ENCODE data around the gene BST2. TPM values are rescaled to one million over a fixed set of nuclear protein-coding genes. Genes with fewer than 3 reads are reported as not detected.

The BST2 gene
- total RNA-seq, 1 experiment from 2014 or later = 22.8 TPM

DNA sequence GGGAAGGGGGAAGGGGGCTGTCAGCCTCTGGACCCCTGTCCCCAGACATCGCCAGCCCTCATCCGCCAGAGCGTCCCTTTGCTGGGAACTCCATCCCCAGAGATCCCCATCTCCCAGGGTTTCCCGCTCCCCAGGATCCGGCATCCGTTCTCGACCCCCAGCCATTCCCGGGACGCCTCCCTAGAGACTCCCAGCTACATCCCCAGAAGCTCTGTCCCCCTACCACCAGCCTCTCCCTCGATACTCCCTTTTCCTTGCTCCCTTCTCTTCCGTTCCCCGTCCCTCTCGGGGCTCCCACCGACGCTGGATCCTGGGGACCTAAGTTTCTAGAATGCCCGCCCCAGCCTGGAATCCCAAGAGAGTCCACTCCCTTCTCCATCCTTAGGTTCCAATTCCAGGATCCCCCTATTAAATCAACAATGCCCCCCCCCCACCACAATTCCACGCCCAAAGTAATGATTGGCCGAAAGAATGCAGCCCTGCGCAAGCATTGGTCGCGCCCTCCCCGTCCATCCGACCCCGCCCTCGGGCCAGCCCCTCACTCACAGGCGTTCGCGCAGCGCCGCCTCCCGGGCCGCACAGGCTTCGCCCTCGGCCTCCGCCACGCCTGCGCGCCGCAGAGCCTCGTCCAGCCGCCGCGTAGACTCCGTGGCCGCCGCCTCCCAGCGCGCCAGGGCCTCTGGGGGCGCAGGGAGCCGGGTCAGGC, 14.6 kb downstream of the BST2 start (continued):
- TF ChIP-seq, protein P1, sequence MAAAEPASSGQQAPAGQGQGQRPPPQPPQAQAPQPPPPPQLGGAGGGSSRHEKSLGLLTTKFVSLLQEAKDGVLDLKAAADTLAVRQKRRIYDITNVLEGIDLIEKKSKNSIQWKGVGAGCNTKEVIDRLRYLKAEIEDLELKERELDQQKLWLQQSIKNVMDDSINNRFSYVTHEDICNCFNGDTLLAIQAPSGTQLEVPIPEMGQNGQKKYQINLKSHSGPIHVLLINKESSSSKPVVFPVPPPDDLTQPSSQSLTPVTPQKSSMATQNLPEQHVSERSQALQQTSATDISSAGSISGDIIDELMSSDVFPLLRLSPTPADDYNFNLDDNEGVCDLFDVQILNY (CRISPR knock-in tag; IDR thresholded peaks at IDR 0.05) = no peak; the same call in 1 of the 2 replicates
- no peak for TF ChIP-seq ELF4 (CRISPR knock-in tag; IDR thresholded peaks at IDR 0.05; ENCODE audit: low read depth)
- TF ChIP-seq NFYB (CRISPR knock-in tag; conservative IDR thresholded peaks at IDR 0.05; ENCODE audit: low read depth) = peak; percentile 83
- TF ChIP-seq SP1 (CRISPR knock-in tag; conservative IDR thresholded peaks at IDR 0.05) = peak; percentile 98
- TF ChIP-seq ZNF263 (CRISPR knock-in tag; IDR thresholded peaks at IDR 0.05; ENCODE audit: low read depth) = no peak
- TF ChIP-seq, protein P2, sequence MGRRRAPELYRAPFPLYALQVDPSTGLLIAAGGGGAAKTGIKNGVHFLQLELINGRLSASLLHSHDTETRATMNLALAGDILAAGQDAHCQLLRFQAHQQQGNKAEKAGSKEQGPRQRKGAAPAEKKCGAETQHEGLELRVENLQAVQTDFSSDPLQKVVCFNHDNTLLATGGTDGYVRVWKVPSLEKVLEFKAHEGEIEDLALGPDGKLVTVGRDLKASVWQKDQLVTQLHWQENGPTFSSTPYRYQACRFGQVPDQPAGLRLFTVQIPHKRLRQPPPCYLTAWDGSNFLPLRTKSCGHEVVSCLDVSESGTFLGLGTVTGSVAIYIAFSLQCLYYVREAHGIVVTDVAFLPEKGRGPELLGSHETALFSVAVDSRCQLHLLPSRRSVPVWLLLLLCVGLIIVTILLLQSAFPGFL (CRISPR knock-in tag; IDR thresholded peaks at IDR 0.05; ENCODE audit: borderline replicate concordance) = no peak
- TF ChIP-seq, protein P3, sequence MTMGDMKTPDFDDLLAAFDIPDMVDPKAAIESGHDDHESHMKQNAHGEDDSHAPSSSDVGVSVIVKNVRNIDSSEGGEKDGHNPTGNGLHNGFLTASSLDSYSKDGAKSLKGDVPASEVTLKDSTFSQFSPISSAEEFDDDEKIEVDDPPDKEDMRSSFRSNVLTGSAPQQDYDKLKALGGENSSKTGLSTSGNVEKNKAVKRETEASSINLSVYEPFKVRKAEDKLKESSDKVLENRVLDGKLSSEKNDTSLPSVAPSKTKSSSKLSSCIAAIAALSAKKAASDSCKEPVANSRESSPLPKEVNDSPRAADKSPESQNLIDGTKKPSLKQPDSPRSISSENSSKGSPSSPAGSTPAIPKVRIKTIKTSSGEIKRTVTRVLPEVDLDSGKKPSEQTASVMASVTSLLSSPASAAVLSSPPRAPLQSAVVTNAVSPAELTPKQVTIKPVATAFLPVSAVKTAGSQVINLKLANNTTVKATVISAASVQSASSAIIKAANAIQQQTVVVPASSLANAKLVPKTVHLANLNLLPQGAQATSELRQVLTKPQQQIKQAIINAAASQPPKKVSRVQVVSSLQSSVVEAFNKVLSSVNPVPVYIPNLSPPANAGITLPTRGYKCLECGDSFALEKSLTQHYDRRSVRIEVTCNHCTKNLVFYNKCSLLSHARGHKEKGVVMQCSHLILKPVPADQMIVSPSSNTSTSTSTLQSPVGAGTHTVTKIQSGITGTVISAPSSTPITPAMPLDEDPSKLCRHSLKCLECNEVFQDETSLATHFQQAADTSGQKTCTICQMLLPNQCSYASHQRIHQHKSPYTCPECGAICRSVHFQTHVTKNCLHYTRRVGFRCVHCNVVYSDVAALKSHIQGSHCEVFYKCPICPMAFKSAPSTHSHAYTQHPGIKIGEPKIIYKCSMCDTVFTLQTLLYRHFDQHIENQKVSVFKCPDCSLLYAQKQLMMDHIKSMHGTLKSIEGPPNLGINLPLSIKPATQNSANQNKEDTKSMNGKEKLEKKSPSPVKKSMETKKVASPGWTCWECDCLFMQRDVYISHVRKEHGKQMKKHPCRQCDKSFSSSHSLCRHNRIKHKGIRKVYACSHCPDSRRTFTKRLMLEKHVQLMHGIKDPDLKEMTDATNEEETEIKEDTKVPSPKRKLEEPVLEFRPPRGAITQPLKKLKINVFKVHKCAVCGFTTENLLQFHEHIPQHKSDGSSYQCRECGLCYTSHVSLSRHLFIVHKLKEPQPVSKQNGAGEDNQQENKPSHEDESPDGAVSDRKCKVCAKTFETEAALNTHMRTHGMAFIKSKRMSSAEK (CRISPR knock-in tag; IDR thresholded peaks at IDR 0.05; ENCODE audit: borderline replicate concordance) = no peak
- 0 out of 2 replicates have a peak, but pooled peaks have one; percentile 48 for TF ChIP-seq ETV6 (CRISPR knock-in tag; IDR thresholded peaks at IDR 0.05)
- TF ChIP-seq, protein P4, sequence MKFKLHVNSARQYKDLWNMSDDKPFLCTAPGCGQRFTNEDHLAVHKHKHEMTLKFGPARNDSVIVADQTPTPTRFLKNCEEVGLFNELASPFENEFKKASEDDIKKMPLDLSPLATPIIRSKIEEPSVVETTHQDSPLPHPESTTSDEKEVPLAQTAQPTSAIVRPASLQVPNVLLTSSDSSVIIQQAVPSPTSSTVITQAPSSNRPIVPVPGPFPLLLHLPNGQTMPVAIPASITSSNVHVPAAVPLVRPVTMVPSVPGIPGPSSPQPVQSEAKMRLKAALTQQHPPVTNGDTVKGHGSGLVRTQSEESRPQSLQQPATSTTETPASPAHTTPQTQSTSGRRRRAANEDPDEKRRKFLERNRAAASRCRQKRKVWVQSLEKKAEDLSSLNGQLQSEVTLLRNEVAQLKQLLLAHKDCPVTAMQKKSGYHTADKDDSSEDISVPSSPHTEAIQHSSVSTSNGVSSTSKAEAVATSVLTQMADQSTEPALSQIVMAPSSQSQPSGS (CRISPR knock-in tag; IDR thresholded peaks at IDR 0.05; ENCODE audit: borderline replicate concordance, low read depth) = no peak
- TF ChIP-seq, protein P5, sequence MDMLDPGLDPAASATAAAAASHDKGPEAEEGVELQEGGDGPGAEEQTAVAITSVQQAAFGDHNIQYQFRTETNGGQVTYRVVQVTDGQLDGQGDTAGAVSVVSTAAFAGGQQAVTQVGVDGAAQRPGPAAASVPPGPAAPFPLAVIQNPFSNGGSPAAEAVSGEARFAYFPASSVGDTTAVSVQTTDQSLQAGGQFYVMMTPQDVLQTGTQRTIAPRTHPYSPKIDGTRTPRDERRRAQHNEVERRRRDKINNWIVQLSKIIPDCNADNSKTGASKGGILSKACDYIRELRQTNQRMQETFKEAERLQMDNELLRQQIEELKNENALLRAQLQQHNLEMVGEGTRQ (CRISPR knock-in tag; IDR thresholded peaks at IDR 0.05) = no peak
- TF ChIP-seq JUN (CRISPR knock-in tag; IDR thresholded peaks at IDR 0.05) = no peak
- TF ChIP-seq, protein P6, sequence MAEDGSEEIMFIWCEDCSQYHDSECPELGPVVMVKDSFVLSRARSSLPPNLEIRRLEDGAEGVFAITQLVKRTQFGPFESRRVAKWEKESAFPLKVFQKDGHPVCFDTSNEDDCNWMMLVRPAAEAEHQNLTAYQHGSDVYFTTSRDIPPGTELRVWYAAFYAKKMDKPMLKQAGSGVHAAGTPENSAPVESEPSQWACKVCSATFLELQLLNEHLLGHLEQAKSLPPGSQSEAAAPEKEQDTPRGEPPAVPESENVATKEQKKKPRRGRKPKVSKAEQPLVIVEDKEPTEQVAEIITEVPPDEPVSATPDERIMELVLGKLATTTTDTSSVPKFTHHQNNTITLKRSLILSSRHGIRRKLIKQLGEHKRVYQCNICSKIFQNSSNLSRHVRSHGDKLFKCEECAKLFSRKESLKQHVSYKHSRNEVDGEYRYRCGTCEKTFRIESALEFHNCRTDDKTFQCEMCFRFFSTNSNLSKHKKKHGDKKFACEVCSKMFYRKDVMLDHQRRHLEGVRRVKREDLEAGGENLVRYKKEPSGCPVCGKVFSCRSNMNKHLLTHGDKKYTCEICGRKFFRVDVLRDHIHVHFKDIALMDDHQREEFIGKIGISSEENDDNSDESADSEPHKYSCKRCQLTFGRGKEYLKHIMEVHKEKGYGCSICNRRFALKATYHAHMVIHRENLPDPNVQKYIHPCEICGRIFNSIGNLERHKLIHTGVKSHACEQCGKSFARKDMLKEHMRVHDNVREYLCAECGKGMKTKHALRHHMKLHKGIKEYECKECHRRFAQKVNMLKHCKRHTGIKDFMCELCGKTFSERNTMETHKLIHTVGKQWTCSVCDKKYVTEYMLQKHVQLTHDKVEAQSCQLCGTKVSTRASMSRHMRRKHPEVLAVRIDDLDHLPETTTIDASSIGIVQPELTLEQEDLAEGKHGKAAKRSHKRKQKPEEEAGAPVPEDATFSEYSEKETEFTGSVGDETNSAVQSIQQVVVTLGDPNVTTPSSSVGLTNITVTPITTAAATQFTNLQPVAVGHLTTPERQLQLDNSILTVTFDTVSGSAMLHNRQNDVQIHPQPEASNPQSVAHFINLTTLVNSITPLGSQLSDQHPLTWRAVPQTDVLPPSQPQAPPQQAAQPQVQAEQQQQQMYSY (CRISPR knock-in tag; IDR thresholded peaks at IDR 0.05) = peak; percentile 83
- TF ChIP-seq IRF2 (CRISPR knock-in tag; IDR thresholded peaks at IDR 0.05; ENCODE audit: borderline replicate concordance, low read depth) = no peak
